CD4-positive, alpha-beta T cell treated with Interleukin-17A for 4 hours (primary cell): ENCODE results near the gene TMPRSS13.
"Not testable (repeated sequence)": the region's sequence is repeated elsewhere in the genome, so short reads cannot be mapped to it uniquely, and the experiment has no call there.

Source experiments
- DNase-seq: peaks from one replicate; pipeline ENCODE4 v3.0.0-alpha.2; 2020; ENCODE audit warnings: mixed read lengths

The TMPRSS13 gene

DNA sequence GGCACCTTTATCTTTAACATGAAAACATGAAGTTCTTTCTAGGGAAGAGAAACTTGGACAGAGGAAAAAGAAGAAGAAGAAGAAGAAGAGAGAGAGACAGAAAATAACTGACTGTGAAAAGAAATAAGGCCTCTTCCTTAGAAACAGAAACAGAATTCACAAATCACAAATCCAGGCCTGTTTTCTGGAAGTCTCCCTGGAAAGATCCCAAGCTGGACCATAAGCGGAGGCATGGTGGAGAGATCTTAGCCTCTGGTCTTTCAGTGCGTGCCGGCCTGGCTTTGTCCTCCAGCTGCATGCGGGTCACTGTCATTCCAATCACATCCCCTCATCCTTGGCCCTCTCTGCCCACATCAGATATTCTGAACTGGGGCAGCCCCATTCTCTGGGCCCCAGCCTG is 59.6 kb downstream of the TMPRSS13 start:
- no peak for DNase-seq

- DNase-seq, result no peak
Observed at GRCh38 chr11:117868815-117869561, 60.2 kb downstream of the TMPRSS13 start.

DNA sequence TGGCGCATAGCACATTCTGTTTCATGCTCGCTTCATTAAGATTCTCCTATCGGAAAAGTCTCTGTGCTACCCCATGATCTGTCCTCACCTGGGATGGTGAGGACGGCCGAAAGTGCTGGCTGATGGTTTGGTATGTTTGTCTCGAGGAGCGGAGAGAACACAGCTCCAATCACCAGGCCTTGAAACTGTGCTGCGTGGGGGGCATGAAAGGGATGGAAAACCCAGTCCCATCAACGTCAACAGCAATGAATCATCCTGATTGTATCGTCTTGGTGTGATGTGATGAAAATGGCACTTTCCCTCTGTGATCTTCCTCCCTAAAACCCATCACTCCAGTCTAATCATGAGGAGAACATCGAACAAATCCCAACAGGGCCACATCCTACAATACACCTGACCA is 61.1 kb downstream of the TMPRSS13 start:
- DNase-seq, result no peak

- no peak for DNase-seq
Observed at GRCh38 chr11:117866526-117866925, 62.7 kb downstream of the TMPRSS13 start.

DNA sequence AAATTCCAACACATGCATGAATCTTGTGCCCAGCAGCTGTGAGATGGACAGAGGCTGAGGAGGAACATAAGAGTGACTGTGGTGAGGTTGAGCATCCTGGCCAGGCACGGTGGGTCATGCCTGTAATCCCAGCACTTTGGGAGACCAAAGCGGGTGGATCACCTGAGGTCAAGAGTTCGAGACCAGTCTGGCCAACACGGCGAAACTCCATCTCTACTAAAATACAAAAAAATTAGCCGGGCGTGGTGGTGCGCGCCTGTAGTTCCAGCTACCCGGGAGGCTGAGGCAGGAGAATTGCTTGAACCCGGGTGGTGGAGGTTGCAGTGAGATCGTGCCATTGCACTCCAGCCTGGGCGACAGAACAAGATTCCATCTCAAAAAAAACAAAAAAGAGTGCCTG is 63.7 kb downstream of the TMPRSS13 start:
- DNase-seq, result not testable (repeated sequence)

DNA sequence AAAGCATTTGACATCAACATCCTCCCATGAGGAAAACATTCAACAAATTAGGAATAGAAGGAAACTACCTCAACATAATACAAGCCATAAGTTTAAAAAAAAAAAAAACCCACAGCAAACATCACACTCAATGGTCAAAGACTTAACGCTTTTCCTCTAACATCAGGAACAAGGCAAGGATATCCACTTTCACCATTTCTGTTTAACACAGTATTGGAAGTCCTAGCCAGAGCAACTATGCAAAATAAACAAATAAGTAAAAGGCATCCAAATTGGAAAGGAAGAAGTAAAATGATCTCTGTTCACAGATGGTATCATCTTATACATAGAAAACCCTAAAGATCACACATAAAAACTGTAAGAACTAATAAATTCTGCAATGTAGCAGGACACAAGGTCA is 65.8 kb downstream of the TMPRSS13 start:
- no peak for DNase-seq

- no peak for DNase-seq
Observed at GRCh38 chr11:117862753-117863152, 66.4 kb downstream of the TMPRSS13 start.

DNA sequence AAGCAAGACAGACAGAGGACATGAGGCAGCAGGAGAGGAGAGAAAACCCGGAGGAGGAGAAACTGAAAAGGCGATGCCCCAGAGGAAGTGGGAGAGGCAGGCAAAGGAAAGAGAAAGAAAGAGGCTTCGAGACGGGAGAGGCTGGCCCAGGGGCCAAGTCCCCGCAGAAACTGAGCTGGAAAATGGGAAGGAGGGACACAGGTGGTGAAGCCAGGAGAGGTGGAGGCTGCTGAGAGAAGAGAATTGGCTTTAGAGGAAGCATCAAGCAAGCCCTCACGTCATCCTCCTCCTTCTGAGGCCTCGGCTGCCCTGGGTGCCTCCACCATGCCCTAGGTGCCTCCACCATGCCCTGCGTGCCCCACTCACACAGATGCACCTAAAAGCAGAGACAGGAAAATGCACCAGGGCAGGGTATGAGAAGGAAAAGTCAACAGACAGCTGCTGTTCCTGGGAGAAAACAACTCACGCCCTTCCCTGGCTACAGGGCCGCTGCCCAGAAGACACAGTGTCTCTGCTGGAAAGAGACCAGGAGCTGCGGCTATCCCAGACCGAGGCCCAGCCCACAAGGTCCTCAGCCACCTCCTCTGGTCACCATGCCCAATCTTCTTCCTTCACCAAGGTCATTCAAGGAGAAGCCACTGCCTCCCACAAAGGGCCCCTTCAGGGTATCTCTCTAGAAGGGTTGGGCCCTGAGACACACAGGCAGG is 67.0 kb downstream of the TMPRSS13 start:
- DNase-seq, result no peak

DNA sequence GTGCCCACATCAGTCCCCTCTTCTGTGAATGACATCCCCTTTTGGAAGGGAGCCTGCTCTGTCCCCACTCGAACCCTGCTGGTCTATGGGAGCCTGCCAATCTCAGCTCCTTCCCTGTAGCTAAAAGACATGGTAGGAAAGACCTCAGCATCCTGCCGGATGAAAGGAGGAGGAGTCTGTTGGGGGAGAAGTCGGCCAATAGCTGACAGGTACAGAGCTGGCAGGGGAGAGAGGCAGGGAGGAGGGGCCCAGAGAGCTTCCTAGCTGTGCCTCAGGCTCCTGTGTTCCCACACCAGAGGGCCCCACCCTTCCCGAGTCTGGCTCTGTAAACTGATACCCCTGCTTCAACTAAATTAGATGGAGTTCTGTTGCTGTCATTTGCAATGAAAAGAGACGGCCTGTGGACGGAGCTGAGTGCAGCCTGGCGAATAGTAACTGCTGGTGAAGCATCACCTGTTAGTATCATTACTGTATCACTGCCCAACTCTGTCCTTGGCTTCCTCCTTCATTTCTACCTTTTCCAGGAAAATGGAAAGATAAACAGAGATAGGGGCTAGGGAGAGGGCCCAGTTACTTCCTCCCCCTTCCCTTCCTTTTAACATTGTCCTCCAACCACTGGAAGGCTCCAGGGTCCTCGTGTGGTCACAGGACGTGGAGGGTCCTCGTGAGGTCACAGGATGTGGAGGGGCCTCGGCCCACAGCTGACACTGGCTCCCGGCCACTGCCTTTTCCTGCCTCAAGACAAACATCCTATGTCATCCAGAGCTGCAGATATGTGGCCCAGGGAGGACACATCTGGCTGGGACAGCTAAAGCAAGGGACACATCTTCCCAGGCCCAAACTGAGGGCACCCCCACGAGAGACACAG is 67.8 kb downstream of the TMPRSS13 start:
- no peak for DNase-seq

- DNase-seq, result no peak
Observed at GRCh38 chr11:117860139-117860538, 69.1 kb downstream of the TMPRSS13 start.

DNA sequence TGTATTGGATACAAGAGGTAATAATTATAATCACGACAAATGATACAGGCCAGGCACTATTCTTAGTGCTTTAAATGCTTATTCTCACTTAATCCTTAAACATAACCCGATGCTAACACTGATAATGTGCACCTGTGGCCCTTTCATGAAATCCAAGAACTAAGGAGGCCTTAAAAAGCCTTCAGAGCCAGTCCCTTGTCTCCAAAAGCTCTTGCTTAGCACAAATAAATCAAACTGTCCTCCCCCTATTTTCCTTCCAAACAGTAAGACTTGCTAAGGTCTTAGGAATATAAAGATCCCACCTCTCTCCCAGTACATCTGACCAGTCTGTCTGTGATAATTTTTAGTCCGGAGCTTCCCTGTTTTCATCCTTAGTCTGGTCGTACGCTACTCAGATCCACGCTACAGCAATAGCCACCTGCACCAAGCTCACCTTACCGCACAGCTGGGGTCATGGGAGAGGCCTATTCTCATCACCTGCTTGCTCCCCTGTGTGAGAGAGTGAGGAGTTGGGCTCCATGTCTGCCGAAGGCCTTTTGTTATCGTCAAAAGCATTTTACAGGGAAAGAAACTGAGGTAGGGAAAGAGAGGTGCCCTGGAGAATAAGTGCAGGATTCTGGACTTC is 69.6 kb downstream of the TMPRSS13 start:
- DNase-seq, result no peak

GRCh38 chr11:117859061-117859460 is 70.1 kb downstream of the TMPRSS13 start:
- DNase-seq, result no peak

- no peak for DNase-seq
Observed at GRCh38 chr11:117857734-117858414, 71.3 kb downstream of the TMPRSS13 start.

DNA sequence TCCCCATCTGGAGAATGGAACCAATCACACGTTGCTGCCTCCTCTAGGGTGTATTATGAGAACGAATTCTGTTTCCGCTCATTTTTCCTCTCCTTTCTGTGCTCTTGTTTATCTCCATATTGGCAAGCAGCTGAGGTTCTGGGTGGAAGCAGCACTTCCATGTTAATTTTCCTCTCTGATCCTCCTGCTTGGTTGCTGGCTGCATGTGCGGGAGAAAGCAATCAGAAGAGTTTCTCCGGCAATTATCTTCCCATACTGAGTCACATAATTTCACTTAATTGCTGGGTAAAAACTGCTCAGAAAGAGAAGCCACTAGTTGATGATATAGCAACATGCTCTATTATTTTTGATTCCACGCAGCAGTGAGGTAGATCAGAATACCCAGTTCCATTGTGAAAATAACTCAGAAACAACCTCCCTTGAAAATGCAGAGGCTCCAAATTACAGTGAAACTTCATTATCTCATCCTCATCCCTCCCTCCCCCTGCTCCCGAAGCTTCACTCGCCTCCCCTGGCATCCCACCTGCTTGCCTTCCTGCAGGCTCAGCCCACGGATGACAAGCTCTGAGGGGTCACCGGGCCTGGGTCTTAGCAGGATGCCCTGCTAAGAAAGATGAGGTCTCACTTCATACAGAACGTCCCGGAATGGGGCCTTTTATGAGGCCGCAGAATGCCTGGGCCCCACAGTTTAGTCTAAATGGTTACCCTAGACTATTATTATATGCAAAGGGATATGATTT is 73.1 kb downstream of the TMPRSS13 start:
- DNase-seq, result no peak

DNA sequence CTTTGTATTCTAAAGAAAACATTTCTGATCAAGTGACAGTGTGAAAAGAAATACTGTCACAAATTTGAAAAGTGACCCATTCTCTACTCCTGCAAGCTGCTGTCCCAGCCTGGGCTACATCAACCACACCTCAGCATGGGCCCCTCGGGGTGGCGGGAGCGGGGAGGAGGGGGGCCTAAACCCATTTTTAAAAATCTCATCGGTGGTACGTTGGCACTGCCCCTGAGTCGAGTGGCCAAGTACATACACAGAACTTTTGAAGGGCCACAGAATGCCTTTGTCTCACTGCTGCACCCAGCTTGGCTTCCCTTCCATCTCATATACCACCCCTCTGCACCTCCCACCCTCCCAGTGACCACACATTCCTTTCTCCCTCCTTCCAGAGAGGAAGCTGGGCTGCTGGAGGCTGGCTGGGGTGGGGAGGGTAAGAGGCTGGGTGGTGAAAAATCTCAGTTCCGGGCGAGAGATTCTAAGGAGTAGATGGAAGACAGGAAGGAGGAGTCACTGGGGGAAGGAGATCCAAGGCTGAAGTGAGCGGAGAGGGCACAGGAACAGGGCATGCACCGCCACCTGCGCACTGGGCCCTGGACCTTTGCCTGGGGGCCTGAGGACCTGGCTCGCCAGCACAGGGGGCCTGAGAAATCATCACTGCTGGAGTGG is 73.9 kb downstream of the TMPRSS13 start:
- no peak for DNase-seq

GRCh38 chr11:117852309-117852708 is 76.9 kb downstream of the TMPRSS13 start:
- no peak for DNase-seq

DNA sequence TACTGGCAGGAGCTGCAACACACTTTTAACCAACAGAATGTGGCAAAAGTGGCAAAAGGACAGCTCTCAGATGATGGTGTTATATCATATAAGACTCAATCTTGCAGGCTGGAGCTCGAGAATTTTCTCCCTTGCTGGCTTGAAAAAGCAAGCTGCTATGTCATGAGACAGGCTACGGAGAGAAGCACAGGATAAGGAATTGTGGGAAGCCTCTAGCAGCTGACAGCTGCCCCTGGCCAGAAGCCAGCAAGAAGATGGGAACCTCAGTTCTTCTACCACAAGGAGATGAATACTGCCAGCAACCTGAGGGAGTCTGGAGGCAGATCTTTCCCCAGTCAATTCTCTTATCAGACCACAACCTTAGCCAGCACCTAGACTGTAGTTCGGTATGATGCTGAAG is 77.3 kb downstream of the TMPRSS13 start:
- no peak for DNase-seq

DNA sequence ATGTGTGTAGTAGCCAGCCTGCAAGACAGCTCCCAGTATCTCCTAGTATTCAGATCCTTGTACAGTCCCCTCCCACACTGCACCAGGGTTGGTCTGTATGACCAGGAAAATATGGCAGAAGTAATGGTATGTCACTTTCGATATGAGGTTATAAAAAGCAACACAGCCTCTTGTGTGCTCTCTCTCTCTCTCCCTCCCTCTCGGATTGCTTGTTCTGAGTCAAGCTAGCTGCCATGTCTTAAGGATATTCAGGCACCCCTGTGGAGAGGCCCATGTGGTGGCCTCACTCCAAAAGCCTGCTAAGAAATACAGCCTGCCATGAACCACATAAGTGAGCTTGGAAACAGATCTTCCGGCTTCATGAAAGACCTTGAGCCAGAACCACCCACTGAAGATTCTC is 78.1 kb downstream of the TMPRSS13 start:
- no peak for DNase-seq
